Measurements from ENCODE around the gene IRGQ. TPM values are rescaled to one million over a fixed set of nuclear protein-coding genes. Genes with fewer than 3 reads are reported as not detected.

Gene IRGQ
- total and polyA plus RNA-seq, 8 donors, result 2.0 to 57.1 (median 13.1) TPM

GRCh38 chr19:43546581-43546980 lies 49.4 kb downstream of the IRGQ start:
- Histone ChIP-seq H3K9me3 (no peaks in the 10 kb centered on the region), H3K4me1 (no peaks in the 10 kb centered on the region), H3K36me3 (peaks cover 50 to 92% (median 81%) of the 10 kb centered on the region in 4 donors), H3K4me3 (no peak overlapping the region), H3K27me3 (no peaks in the 10 kb centered on the region), H3K27ac (no peak overlapping the region)
- WGBS, 5 donors, result 80 to 100% (median 97%) methylated on average over 1 to 3 of the region's 3 CpGs
- intact Hi-C loops (cut with DNase I; ENCODE audit: low total_unique reads), result no loop called here
- TF ChIP-seq POLR2A (IDR thresholded peaks at IDR 0.05) (no peak), EP300 (IDR thresholded peaks at IDR 0.05) (no peak), CTCF (IDR thresholded peaks at IDR 0.05) (no peak), POLR2AphosphoS5 (IDR thresholded peaks at IDR 0.05) (no peak)
- no peak for DNase-seq

- H3K27me3 ChIP-seq, result no peaks in the 10 kb centered on the region
- no peak overlapping the region for H3K4me3 ChIP-seq
- no peaks in the 10 kb centered on the region for H3K9me3 ChIP-seq
- peaks cover 44 to 92% (median 81%) of the 10 kb centered on the region in 4 donors for H3K36me3 ChIP-seq
- intact Hi-C loops (cut with DNase I; ENCODE audit: low total_unique reads), result no loop called here
- H3K27ac ChIP-seq, result no peak overlapping the region
- no peak for TF ChIP-seq POLR2AphosphoS5 (IDR thresholded peaks at IDR 0.05)
- no peak for TF ChIP-seq CTCF (IDR thresholded peaks at IDR 0.05)
- TF ChIP-seq POLR2A (IDR thresholded peaks at IDR 0.05), result no peak
- no peak for TF ChIP-seq EP300 (IDR thresholded peaks at IDR 0.05)
- no peak for DNase-seq
- 57 to 83% (median 81%) methylated on average over 2 of the region's 2 CpGs for WGBS, 5 donors
- H3K4me1 ChIP-seq, result no peaks in the 10 kb centered on the region
These were observed 50.0 kb downstream of the IRGQ start for GRCh38 chr19:43545981-43546380.

- WGBS, 5 donors, result 80 to 93% (median 88%) methylated on average over 5 of the region's 5 CpGs
- Histone ChIP-seq H3K27me3 (no peaks in the 10 kb centered on the region), H3K36me3 (peaks cover 42 to 92% (median 81%) of the 10 kb centered on the region in 4 donors), H3K9me3 (no peaks in the 10 kb centered on the region), H3K4me1 (no peaks in the 10 kb centered on the region), H3K4me3 (no peak overlapping the region), H3K27ac (no peak overlapping the region)
- no peak for DNase-seq
- intact Hi-C loops (cut with DNase I; ENCODE audit: low total_unique reads), result no loop called here
- no peak for TF ChIP-seq CTCF (IDR thresholded peaks at IDR 0.05)
- TF ChIP-seq POLR2AphosphoS5 (IDR thresholded peaks at IDR 0.05), result no peak
- no peak for TF ChIP-seq EP300 (IDR thresholded peaks at IDR 0.05)
- TF ChIP-seq POLR2A (IDR thresholded peaks at IDR 0.05), result no peak
These were observed 50.7 kb downstream of the IRGQ start for GRCh38 chr19:43545276-43545675.

- 93 to 97% (median 96%) methylated on average over 9 of the region's 9 CpGs for WGBS, 5 donors
- intact Hi-C loops (cut with DNase I; ENCODE audit: low total_unique reads), result no loop called here
- peaks cover 0 to 3% (median under 1%) of the 10 kb centered on the region in 4 donors for H3K9me3 ChIP-seq
- DNase-seq, result no peak
- no peak overlapping the region for H3K27ac ChIP-seq
- H3K4me1 ChIP-seq, result no peaks in the 10 kb centered on the region
- H3K36me3 ChIP-seq, result peaks cover 45 to 92% (median 82%) of the 10 kb centered on the region in 4 donors
- H3K27me3 ChIP-seq, result no peaks in the 10 kb centered on the region
- no peak overlapping the region for H3K4me3 ChIP-seq
- TF ChIP-seq EP300 (IDR thresholded peaks at IDR 0.05) (no peak), POLR2A (IDR thresholded peaks at IDR 0.05) (no peak), CTCF (IDR thresholded peaks at IDR 0.05) (no peak), POLR2AphosphoS5 (IDR thresholded peaks at IDR 0.05) (no peak)
These were observed 51.9 kb downstream of the IRGQ start for GRCh38 chr19:43544077-43544476.

All from stomach (tissue), 9 donors.